GM12892 (cell line): ENCODE data around the gene YEATS4.

Experiments
- POLR2A ChIP-seq: IDR thresholded peaks from 2 replicates; pipeline ENCODE4 v1.6.1; 2011; ENCODE audit warnings: low read depth, low read length, control low read depth
- POLR2AphosphoS5 ChIP-seq: IDR thresholded peaks from 2 replicates; pipeline ENCODE4 v1.6.1; 2011; ENCODE audit warnings: low read depth, low read length, control low read depth
- TAF1 ChIP-seq: IDR thresholded peaks from 2 replicates; pipeline ENCODE4 v1.6.1; 2011; ENCODE audit warnings: low read depth, mild to moderate bottlenecking, control low read depth, low read length, borderline replicate concordance

DNA sequence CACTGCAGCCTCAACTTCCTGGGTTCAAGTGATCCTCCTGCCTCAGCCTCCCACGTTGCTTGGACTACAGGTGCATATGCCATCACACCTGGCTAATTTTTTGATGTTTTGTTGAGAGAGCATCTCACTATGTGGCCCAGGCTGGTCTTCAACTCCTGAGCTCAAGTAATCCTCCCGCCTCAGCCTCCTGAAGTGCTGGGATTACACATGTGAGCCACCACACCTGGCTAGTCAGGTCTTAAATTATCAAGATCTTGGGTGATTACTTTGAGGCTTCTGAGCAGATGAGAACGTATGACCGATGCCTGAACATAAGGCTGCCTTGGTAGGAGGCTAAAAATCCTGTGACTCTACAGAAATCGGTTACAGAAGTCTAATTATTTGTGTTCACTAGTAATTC, 57.7 kb downstream of the YEATS4 start:
- no peak for TF ChIP-seq TAF1
- no peak for TF ChIP-seq POLR2A
- TF ChIP-seq POLR2AphosphoS5, result no peak
